D341Med (cell line): ENCODE measurements around the gene PYCARD.
"Not testable (repeated sequence)": the region's sequence is repeated elsewhere in the genome, so short reads cannot be mapped to it uniquely, and the experiment has no call there.

Experiments used
- DNase-seq: peaks from one replicate; pipeline ENCODE4 v3.0.0; 2012; ENCODE audit warnings: low spot score

PYCARD gene

GRCh38 chr16:31202414-31203375, at the start of gene PYCARD:
Gene PYCARD, minus strand, starts transcription at chr16:31202760. Its CDS starts 70 bp downstream, at chr16:31202690.
- no peak for DNase-seq

DNA sequence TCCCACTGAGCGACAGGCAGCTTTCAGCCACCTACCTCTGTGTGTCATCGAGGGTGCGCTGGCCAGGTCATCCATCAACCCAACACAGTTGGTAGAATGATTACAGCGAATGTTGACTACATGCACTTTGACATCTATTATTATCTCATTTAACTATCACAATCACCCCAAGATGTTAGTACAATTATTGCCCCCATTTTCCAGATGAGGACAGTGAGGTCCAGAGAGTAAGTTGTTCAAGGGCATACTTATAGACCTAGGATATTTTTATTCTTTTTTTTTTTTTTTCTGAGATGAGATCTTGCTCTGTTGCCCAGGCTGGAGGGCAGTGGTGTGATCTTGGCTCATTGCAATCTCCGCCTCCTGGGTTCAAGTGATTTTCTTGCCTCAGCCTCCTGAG, 48.9 kb upstream of the PYCARD start:
- DNase-seq, result no peak

DNA sequence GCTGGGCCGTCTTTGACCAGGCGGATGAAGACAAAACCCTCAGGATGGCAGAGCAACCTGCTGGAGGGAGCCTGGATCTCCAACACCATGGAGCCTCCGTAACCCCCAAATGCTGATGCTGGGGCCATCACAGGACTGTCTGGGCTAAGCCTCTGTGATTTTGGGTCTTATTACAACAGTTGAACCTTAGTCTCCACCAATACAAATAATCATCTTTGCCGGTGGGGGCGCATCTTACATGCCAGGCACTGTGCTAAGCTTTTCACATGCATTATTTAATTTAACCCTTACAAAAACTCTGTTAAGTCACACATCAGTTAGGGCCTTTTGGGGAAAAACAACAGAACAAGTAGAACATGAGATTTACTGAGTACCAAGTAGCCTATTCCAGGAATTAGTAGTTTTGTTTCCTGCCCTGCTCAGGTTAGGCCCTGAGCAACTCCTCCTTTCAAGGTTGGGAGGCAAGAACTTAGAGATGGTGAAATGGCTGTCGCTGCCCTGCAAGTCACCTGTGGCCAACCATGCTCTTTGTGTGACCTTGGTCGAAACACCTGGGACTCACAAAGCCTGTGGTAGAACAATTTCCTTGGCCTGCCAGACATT, 48.3 kb upstream of the PYCARD start:
- DNase-seq, result no peak

GRCh38 chr16:31248344-31248743, 45.8 kb upstream of the PYCARD start:
- DNase-seq, result no peak

DNA sequence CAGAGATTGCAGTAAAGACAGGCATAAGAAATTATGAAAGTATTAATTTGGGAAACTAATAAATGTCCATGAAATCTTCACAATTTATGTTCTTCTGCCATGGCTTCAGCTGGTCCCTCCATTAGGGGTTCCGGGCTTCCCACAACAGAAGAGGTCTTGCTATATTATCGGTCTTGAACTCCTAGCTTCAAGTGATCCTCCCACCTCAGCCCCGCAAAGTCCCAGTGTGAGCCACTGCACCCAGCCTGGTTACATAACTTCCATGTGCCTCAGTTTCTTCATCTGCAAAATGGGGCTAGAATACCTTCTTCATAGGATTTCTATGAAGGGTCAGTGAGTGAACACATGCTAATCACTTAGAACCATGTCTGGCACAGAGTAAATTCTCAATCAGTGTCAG, 43.7 kb upstream of the PYCARD start:
- DNase-seq, result no peak

- DNase-seq, result not testable (repeated sequence)
Measured at GRCh38 chr16:31245598-31245997, 43.0 kb upstream of the PYCARD start.

GRCh38 chr16:31243734-31244670, 41.4 kb upstream of the PYCARD start:
- DNase-seq, result no peak

GRCh38 chr16:31242206-31242605, 39.6 kb upstream of the PYCARD start:
- no peak for DNase-seq

GRCh38 chr16:31238041-31238440, 35.5 kb upstream of the PYCARD start:
- DNase-seq, result no peak

DNA sequence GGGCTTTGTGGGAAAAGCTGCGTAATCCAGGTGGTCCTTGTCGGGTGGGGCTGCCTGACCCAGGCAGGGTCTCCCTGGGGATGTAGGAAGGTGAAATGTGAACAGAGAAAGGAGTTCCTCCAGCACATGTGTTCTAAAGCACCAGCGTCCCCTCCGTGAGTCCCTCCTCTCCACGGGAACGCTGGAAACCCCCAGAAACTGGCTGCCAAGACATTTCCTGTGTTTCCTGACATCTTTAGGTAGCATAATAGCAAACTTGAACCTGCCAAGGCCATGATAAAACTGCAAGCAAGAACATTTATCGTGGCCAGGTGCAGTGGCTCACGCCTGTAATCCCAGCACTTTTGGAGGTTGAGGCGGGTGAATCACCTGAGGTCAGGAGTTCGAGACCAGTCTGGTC, 26.9 kb upstream of the PYCARD start:
- DNase-seq, result no peak

DNA sequence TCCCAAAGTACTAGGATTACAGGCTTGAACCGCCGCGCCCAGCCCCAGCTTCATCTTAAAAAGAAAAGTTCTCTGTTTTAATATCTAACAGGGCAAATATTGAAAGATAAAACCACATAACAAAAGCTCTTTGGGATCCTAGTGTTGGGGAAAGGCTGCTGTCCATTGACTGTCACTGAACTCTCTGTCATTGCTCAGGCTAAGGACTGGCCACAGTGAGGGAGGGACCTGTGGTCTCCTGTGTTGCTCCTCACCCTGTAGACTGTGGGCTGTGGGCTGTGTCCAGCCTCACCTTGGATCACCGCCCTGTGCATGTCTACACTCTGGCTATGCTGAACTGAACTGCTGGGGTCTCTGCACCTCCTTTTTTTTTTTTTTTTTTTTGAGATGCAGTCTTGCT, 25.6 kb upstream of the PYCARD start:
- no peak for DNase-seq

GRCh38 chr16:31225193-31225592, 22.6 kb upstream of the PYCARD start:
- DNase-seq, result no peak

DNA sequence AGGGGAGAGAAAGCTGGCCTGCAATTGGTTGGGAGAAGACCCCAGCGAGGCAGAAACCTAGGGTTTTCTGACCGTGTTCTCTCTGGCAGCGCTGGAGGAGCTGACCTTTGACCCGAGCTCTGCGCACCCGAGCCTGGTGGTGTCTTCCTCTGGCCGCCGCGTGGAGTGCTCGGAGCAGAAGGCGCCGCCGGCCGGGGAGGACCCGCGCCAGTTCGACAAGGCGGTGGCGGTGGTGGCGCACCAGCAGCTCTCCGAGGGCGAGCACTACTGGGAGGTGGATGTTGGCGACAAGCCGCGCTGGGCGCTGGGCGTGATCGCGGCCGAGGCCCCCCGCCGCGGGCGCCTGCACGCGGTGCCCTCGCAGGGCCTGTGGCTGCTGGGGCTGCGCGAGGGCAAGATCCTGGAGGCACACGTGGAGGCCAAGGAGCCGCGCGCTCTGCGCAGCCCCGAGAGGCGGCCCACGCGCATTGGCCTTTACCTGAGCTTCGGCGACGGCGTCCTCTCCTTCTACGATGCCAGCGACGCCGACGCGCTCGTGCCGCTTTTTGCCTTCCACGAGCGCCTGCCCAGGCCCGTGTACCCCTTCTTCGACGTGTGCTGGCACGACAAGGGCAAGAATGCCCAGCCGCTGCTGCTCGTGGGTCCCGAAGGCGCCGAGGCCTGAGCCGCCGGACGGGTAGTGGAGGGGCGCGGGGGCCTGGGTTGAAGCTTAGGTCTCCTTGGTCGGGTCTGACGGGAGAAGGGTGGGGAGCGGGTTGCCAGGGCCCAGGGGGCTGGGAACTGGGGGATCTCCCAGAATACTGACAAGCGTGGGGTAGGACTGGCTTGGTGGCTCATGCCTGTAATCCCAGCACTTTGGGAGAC, 21.8 kb upstream of the PYCARD start:
- DNase-seq, result no peak

- no peak for DNase-seq
Measured at GRCh38 chr16:31223044-31223443, 20.5 kb upstream of the PYCARD start.

DNA sequence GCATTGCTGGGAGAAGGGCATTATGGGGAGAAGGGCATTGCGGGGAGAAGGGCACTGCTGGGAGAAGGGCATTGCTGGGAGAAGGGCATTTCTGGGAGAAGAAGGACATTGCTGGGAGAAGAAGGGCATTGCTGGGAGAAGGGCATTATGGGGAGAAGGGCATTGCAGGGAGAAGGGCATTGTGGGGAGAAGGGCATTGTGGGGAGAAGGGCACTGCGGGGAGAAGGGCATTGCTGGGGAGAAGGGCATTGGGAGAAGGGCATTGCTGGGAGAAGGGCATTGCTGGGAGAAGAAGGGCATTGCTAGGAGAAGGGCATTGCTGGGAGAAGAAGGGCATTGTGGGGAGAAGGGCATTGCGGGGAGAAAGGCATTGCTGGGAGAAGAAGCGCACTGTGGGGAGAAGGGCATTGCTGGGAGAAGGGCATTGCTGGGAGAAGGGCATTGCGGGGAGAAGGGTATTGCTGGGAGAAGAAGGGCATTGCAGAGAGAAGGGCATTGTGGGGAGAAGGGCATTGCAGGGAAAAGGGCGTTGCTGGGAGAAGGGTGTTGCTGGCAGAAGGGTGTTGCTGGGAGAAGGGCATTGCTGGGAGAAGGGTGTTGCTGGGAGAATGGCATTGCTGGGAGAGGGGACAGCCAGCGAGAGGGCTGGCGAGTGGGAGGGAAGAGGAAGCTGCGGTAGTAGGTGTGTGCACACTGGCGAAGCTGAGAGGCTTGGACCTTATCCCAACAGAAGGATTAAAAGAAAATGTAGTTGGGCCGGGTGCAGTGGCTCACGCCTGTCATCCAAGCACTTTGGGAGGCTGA, 19.0 kb upstream of the PYCARD start:
- peak; percentile 25 for DNase-seq

- peak; percentile 17 for DNase-seq
Measured at GRCh38 chr16:31219154-31219741, 16.7 kb upstream of the PYCARD start.

DNA sequence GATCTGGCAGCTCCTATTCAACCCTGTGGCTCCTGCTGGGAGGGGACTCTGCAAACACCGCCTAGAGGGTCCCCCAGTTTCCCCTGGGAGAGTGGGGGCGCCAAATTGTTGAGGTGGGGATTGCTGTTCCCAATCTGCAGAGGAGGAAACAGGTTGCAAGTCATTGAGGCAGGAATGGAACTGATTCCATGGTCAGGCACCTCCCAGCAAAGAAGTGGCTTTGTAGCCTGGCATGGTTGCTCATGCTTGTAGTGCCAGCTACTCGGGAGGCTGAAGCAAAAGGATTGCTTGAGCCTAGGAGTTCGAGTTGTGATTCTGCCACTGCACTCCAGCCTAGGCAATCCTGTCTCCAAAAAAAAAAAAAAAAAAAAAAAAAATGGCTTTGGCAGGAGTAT, 14.6 kb upstream of the PYCARD start:
- DNase-seq, result no peak

GRCh38 chr16:31216422-31217135, 14.0 kb upstream of the PYCARD start, which contains the start of gene PYDC1:
Gene PYDC1, minus strand, starts transcription at chr16:31217135. Its CDS starts 107 bp downstream, at chr16:31217028.
- no peak for DNase-seq
